GM21529 (cell line): ENCODE data around the gene SORD.
A peak's percentile ranks its signal among the peaks of the same experiment; 100 is the strongest.
"Not testable (repeated sequence)": the region's sequence is repeated elsewhere in the genome, so short reads cannot be mapped to it uniquely, and the experiment has no call there.

Experiments used
- ATAC-seq: cut with Tn5 transposase; IDR thresholded peaks from one replicate; pipeline ENCODE4 v1.9.1; 2021; ENCODE audit not compliant: unreplicated experiment

The SORD gene

GRCh38 chr15:45022871-45023658 lies at the start of gene SORD:
Gene SORD, plus strand, starts transcription at chr15:45023195. Its CDS starts 89 bp downstream, at chr15:45023284.
- ATAC-seq, result peak; percentile 98

- not testable (repeated sequence) for ATAC-seq
Observed at GRCh38 chr15:44976183-44976582, 46.8 kb upstream of the SORD start.

GRCh38 chr15:44977781-44978180 lies 45.2 kb upstream of the SORD start:
- ATAC-seq, result not testable (repeated sequence)

- ATAC-seq, result not testable (repeated sequence)
Observed at GRCh38 chr15:44979617-44980339, 43.2 kb upstream of the SORD start.

- ATAC-seq, result not testable (repeated sequence)
Observed at GRCh38 chr15:44984144-44984543, 38.9 kb upstream of the SORD start.

- ATAC-seq, result not testable (repeated sequence)
Observed at GRCh38 chr15:44986346-44987055, 36.5 kb upstream of the SORD start.

- not testable (repeated sequence) for ATAC-seq
Observed at GRCh38 chr15:44987711-44988110, 35.3 kb upstream of the SORD start.

GRCh38 chr15:44988184-44988869 lies 34.7 kb upstream of the SORD start:
- not testable (repeated sequence) for ATAC-seq

- ATAC-seq, result not testable (repeated sequence)
Observed at GRCh38 chr15:44988870-44989219, 34.1 kb upstream of the SORD start.

- ATAC-seq, result not testable (repeated sequence)
Observed at GRCh38 chr15:44997632-44998031, 25.4 kb upstream of the SORD start.

- no peak for ATAC-seq
Observed at GRCh38 chr15:44999105-44999504, 23.9 kb upstream of the SORD start.

GRCh38 chr15:45001180-45001579 lies 21.8 kb upstream of the SORD start:
- not testable (repeated sequence) for ATAC-seq

- not testable (repeated sequence) for ATAC-seq
Observed at GRCh38 chr15:45003731-45004410, 19.1 kb upstream of the SORD start.

- not testable (repeated sequence) for ATAC-seq
Observed at GRCh38 chr15:45004590-45005175, 18.3 kb upstream of the SORD start.

- no peak for ATAC-seq
Observed at GRCh38 chr15:45009046-45009445, 13.9 kb upstream of the SORD start.

GRCh38 chr15:45015114-45015513 lies 7.9 kb upstream of the SORD start:
- ATAC-seq, result not testable (repeated sequence)

- not testable (repeated sequence) for ATAC-seq
Observed at GRCh38 chr15:45020222-45020900, 2.6 kb upstream of the SORD start.

GRCh38 chr15:45020901-45021259 lies 2.1 kb upstream of the SORD start:
- not testable (repeated sequence) for ATAC-seq

GRCh38 chr15:45021348-45021747 lies 1.6 kb upstream of the SORD start:
- ATAC-seq, result no peak
